ENCODE results near the gene LPP.

The LPP gene

DNA sequence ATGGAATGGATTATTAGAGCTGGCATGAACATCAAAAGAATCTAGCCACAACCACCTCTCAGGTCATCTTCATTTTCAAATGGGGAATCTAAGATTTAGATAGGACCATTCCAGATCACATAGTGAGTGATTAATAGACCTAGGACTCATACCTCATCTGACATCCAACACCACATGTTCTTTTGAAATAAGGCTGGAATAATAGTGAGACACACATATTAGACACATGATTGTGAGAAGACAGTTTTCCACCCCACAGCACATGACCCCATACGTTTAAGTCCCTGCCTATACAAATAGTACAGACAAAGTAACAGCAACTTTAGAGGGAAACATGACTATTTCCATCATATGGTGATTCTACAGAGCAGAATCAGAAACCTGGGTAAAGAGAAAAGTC is 673.1 kb downstream of the LPP start:
- peaks cover 3% of the 10 kb centered on the region for H3K4me1 ChIP-seq (ENCODE audit: insufficient read depth, low read length, severe bottlenecking)
- no peak overlapping the region for H3K27ac ChIP-seq (ENCODE audit: low read depth, low read length, poor library complexity, severe bottlenecking)
- H3K9me3 ChIP-seq (ENCODE audit: low read length), result no peaks in the 10 kb centered on the region
- H3K27me3 ChIP-seq (ENCODE audit: insufficient read depth, low read length), result no peaks in the 10 kb centered on the region
- H3K79me2 ChIP-seq (ENCODE audit: insufficient read depth, low read length), result no peaks in the 10 kb centered on the region
- TF ChIP-seq CTCF (IDR thresholded peaks at IDR 0.05; ENCODE audit: low read length) (no peak), EZH2 (IDR thresholded peaks at IDR 0.05; ENCODE audit: borderline replicate concordance, low read length) (no peak)
- no peaks in the 10 kb centered on the region for H4K20me1 ChIP-seq (ENCODE audit: insufficient read depth, low read length)
- H3K4me2 ChIP-seq (ENCODE audit: low read length), result no peak overlapping the region
- H3K36me3 ChIP-seq (ENCODE audit: insufficient read depth, low read length), result no peaks in the 10 kb centered on the region
- H3K9ac ChIP-seq (ENCODE audit: low read length), result no peak overlapping the region
- H3K4me3 ChIP-seq (ENCODE audit: low read depth, low read length, poor library complexity, severe bottlenecking), result no peak overlapping the region
- no peaks in the 10 kb centered on the region for H3K9me2 ChIP-seq (ENCODE audit: low read depth, low read length)
- no peak overlapping the region for H2AFZ ChIP-seq (ENCODE audit: low read length)
- no peaks in the 10 kb centered on the region for H3F3A ChIP-seq (ENCODE audit: insufficient read depth, low read length)

DNA sequence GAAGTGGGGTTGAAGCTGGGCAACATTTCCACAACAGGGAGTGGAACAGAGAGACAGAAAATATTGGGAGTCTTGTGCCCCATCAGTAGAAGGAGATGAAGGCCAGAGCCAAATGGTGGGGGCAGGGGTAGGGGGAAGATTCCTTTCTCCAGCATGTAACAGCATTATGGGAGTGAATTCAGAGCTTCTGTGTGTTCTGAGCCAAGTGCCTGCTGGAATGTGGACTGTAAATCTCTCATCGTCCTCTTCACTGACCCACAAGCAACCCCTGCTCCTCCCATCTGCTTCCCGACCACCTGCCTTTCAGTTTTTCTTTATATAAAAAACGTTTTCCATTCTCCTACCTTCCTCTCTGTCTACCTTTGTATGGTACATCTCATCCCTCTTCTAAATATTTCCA is 673.6 kb downstream of the LPP start:
- Histone ChIP-seq H3K9ac (ENCODE audit: low read length) (no peak overlapping the region), H3K27me3 (ENCODE audit: insufficient read depth, low read length) (no peaks in the 10 kb centered on the region), H3F3A (ENCODE audit: insufficient read depth, low read length) (no peaks in the 10 kb centered on the region), H4K20me1 (ENCODE audit: insufficient read depth, low read length) (no peaks in the 10 kb centered on the region), H3K79me2 (ENCODE audit: insufficient read depth, low read length) (no peaks in the 10 kb centered on the region), H3K9me2 (ENCODE audit: low read depth, low read length) (no peaks in the 10 kb centered on the region), H3K4me2 (ENCODE audit: low read length) (no peak overlapping the region), H3K4me3 (ENCODE audit: low read depth, low read length, poor library complexity, severe bottlenecking) (no peak overlapping the region), H3K36me3 (ENCODE audit: insufficient read depth, low read length) (no peaks in the 10 kb centered on the region), H3K4me1 (ENCODE audit: insufficient read depth, low read length, severe bottlenecking) (no peaks in the 10 kb centered on the region), H3K27ac (ENCODE audit: low read depth, low read length, poor library complexity, severe bottlenecking) (no peak overlapping the region), H2AFZ (ENCODE audit: low read length) (no peak overlapping the region), H3K9me3 (ENCODE audit: low read length) (no peaks in the 10 kb centered on the region)
- TF ChIP-seq CTCF (IDR thresholded peaks at IDR 0.05; ENCODE audit: low read length) (no peak), EZH2 (IDR thresholded peaks at IDR 0.05; ENCODE audit: borderline replicate concordance, low read length) (no peak)

- Histone ChIP-seq H4K20me1 (ENCODE audit: insufficient read depth, low read length) (no peaks in the 10 kb centered on the region), H3F3A (ENCODE audit: insufficient read depth, low read length) (no peaks in the 10 kb centered on the region), H3K9me3 (ENCODE audit: low read length) (no peaks in the 10 kb centered on the region), H3K27ac (ENCODE audit: low read depth, low read length, poor library complexity, severe bottlenecking) (no peak overlapping the region), H2AFZ (ENCODE audit: low read length) (no peak overlapping the region), H3K4me3 (ENCODE audit: low read depth, low read length, poor library complexity, severe bottlenecking) (no peak overlapping the region), H3K9me2 (ENCODE audit: low read depth, low read length) (no peaks in the 10 kb centered on the region), H3K4me1 (ENCODE audit: insufficient read depth, low read length, severe bottlenecking) (peaks cover 2% of the 10 kb centered on the region), H3K79me2 (ENCODE audit: insufficient read depth, low read length) (no peaks in the 10 kb centered on the region), H3K36me3 (ENCODE audit: insufficient read depth, low read length) (no peaks in the 10 kb centered on the region), H3K27me3 (ENCODE audit: insufficient read depth, low read length) (no peaks in the 10 kb centered on the region), H3K4me2 (ENCODE audit: low read length) (no peak overlapping the region), H3K9ac (ENCODE audit: low read length) (no peak overlapping the region)
- no peak for TF ChIP-seq CTCF (IDR thresholded peaks at IDR 0.05; ENCODE audit: low read length)
- TF ChIP-seq EZH2 (IDR thresholded peaks at IDR 0.05; ENCODE audit: borderline replicate concordance, low read length), result no peak
These were observed 675.2 kb downstream of the LPP start for GRCh38 chr3:188829130-188829529.
